IPS-18c (cell line): ENCODE results near the gene PDLIM3.
"Not testable (repeated sequence)": the region's sequence is repeated elsewhere in the genome, so short reads cannot be mapped to it uniquely, and the experiment has no call there.

Experiments used
- H3K4me3 ChIP-seq: 2 replicates; pipeline ENCODE4 v1.7.0; 2013; ENCODE audit warnings: low read depth, mild to moderate bottlenecking, low read length, moderate library complexity; ENCODE audit not compliant: insufficient read depth
- H3K9me3 ChIP-seq: one replicate; pipeline ENCODE4 v1.6.1; 2013; ENCODE audit warnings: mild to moderate bottlenecking, low read length, moderate library complexity; ENCODE audit not compliant: control insufficient read depth, insufficient read depth

Gene PDLIM3

DNA sequence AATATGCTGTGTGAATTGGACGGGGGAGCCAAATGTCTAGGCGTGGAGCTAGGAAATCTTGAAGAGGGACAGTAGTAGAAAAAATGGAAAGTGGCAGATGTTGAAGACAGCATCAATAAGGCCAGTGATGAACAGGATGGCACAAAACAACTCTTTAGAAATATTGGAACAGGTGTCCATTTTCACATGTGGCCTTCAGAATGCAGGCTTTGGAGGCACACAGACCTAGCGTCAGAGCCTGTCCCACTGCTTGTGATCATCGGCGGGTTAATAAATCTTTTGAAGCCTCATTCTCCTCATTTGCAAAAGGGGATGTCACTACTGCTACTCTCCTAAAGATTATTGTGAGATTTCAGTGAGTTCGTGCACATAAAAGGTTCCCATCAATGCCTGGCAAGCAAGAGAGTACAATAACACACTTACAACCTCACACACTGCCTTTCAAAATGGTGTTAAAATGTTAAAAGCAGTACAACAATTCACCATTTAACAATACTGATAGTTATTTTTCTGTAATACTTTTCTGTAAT lies 2.4 kb downstream of the PDLIM3 start:
- H3K4me3 ChIP-seq: no peak overlapping the region
- no peaks in the 10 kb centered on the region for H3K9me3 ChIP-seq

DNA sequence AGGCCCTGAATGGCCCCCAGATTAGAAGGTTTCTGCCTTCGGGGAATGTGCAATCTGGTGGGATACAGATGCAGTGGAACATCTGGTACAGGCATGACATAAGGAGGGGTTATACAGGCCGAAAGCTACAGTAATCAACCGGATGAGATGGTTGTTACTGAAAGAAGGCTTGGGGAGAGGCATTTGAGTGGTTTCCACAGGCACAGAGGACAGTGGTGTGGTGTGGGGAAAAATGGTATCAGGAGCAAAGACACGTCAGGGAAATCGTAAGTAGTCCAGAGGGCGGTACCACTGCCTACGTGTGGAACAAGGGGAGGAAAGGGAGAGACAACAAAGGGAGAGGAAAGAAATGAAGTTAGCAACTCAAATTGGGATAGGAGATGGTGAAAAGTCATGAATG lies 3.0 kb downstream of the PDLIM3 start:
- no peaks in the 10 kb centered on the region for H3K9me3 ChIP-seq
- H3K4me3 ChIP-seq: no peak overlapping the region

DNA sequence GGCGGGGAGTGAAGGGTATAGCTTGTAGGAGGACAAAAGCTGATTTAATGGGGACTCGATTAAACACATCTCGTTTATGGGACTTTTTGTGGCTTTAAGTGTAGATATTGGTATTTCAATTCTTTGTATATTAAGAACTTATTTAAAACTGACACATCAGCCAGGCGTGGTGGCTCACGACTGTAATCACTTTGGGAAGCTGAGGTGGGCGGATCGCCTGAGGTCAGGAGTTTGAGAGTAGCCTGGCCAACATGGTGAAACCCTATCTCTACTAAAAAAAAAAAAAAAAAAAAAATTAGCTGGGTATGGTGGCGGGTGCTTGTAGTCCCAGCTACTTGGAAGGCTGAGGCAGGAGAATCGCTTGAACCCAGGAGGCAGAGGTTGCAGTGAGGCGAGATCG lies 3.7 kb downstream of the PDLIM3 start:
- H3K4me3 ChIP-seq, H3K9me3 ChIP-seq: not testable (repeated sequence)

DNA sequence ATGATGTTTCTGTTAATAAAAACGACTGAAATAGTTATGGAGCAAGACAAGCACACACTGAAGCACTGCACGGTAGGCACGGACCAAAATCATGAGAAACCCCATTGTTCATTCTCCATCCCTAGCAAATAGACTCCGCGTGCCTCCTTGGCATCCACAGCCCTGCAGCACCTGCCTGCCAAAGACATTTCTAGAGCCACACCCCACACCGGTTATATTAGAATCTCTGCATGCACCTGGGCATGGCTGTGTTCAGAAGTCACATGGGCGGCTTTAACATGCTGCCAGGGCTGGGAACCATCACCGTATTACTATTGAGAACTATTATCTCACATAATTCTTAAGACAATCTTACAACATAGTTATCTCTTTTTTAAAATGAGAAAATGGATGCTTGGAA lies 5.9 kb downstream of the PDLIM3 start:
- Histone ChIP-seq H3K9me3 (no peaks in the 10 kb centered on the region), H3K4me3 (no peak overlapping the region)

DNA sequence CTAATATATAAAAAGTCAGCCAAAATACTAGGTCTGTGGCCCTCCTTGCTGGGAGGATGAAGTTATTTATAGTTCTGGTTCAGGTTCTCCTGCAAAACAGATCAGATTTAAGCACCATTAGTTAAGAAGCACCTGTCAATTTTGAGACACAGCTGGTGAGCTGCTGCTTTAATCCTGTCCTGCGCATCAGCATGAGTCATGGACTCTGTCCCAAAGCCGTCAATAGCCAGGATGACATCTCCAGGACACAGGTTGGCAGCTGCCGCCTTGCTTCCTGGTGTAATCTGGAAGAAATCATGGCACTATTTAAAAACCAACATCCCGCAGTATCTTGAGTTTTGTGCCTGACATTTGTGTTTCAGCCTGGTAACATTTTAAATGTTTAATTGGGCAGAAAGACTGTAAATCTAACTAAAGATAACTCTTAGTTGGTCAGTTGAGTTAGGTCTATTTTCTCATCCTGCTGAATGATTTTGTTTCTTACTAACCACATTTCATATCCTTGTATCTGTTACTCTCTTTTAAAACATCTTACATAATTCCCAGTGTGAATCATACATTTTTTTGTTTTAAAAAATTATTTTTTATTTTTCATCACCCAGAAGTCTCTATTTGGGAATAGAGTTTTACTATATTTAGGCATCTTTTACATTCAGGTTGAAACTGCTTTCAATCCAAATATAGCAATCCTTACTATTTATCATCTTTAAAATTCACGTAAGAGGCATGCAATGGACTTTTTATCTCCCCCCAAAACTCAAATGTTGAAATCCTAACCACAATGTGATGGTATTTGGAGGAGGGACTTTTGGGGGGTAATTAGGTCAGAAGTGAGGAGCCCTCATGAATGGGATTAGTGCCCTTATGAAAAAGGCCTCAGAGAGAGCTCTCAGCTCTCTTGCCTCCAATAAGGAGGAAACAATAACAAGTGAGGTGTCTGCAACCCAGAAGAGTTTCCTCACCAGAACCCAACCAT lies 10.1 kb downstream of the PDLIM3 start:
- Histone ChIP-seq H3K9me3 (no peaks in the 10 kb centered on the region), H3K4me3 (no peak overlapping the region)

DNA sequence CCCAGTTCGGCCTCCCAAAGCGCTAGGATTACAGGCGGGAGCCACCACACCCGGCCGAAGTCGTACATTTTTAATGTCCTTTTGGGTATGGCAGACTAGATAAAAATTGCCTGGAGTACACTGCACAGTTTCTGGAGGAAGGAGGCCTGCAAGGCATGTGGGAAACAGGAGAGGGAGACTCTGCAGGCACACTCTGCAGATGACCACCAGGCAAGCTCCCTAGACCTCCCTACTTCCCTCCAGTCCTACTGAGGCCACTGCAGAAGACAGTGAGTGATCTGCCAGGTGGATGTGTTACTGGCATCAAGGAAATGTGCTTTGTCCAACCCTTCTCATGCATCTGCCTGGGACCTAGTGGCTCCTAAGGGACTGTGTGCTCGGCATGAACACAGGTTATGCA lies 11.4 kb downstream of the PDLIM3 start:
- H3K9me3 ChIP-seq: no peaks in the 10 kb centered on the region
- H3K4me3 ChIP-seq: no peak overlapping the region

DNA sequence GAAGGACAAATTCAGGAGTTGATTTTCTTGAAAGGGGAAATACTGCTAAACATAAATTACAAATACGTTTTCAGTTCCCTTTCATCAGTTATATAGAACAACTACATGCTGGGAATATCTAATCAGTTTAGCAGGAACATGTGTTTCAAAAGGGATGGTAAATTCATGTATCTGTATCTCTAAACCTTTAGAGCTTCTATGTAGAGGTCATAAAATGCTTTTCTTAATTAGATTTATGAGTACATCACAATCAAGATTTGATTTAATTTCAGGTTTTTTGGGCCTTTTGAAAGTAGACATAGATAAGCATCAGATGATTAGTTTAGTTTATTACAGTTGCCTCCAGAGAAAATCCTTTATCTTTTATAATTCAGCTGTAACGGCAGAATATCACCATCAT lies 12.9 kb downstream of the PDLIM3 start:
- no peaks in the 10 kb centered on the region for H3K9me3 ChIP-seq
- no peak overlapping the region for H3K4me3 ChIP-seq

DNA sequence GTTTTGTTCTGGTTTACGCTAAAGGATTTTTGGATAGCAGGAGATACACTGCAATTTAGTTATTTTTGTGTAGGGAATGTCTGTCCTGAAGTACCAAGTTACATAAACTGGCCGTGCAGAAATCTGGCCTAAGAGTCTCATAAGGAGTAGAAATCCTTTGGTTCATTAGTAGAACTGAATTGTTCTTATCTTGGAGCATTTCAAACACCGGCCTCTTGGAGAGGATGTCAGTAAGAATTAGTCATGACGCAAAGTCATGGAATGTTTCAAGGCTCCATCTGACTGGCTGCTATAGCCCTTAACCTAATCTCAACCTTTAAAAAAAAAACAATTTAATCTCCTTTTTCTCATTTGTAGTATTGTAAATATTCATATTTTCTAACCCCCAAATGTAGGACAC lies 15.2 kb downstream of the PDLIM3 start:
- H3K4me3 ChIP-seq: no peak overlapping the region
- no peaks in the 10 kb centered on the region for H3K9me3 ChIP-seq

DNA sequence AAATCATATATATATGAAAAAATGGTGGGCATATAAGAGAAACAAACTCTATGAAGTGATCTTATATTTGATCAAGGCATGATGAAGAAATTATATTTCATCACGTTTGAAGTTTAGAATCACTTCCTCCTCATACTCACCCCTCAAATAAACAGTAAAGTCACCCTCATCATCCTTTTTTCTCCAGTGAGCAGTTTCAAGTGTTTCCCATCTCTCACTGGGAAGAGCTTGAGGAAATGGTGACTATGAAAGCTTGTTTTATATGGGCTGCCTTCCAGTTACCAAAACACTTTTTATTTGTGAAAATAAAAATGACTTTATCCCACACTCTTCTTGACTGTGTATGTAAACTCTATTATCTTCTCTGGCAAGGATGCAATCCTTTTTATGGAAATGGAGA lies 16.8 kb downstream of the PDLIM3 start:
- Histone ChIP-seq H3K4me3 (no peak overlapping the region), H3K9me3 (no peaks in the 10 kb centered on the region)

DNA sequence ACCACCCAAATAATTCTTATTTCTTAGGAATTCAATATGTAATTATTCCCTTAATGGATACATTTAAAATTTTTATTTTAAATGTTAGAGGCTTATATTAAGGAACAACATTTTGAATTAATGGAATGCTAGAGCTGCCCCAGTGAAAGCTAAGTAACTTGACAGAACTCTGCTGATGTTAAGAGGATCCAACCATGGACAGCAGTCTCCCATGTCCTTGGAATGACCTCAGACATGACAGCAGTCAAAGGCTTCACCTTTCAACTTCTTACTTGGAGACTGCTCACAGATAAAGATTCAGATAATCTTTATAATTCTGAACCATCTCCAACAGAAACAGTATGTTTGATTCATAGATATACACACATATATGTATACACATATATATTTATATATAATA lies 17.2 kb downstream of the PDLIM3 start:
- Histone ChIP-seq H3K4me3 (no peak overlapping the region), H3K9me3 (no peaks in the 10 kb centered on the region)

DNA sequence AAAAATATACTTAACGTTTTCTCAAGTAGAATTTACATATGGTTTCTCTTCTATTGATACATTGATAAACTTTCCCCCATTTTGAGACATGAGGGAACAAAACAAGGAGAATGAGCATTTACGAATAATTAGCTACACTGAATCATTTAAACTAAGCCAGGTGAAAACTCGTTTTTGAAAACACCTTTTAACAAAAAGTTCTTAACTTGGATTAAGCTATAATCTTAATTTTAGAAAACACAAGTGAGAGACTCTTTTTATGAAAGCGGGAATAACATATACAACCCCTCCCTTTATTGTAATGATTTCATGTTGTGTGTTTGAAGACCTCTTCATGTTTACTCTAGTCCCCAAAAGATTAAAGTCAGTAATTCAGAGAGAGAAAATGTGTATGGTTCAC lies 20.1 kb downstream of the PDLIM3 start:
- H3K9me3 ChIP-seq: no peaks in the 10 kb centered on the region

DNA sequence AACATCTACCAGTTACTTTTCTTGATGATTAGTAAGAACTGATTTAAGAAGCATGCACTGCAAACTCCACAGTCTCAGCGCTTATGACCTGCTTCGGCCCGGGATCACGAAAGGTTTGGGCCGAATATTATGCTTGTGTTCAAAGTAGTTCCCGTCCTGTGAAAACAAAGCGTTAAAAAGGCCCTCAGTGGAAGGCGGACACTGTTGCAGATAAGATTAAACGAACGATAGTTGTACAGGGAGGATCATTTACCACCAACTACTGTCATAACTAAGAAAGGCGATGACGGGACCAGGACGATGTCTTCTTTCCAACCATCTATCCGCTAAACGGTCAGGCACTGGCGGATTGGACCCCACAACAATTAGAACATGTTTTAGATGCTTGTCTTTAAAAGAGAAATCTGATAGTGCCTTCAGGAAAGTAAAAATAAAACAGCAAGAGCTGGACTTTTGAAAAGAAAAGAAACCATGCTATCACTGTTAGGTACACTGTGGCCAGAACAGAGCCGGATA lies 21.1 kb downstream of the PDLIM3 start:
- no peaks in the 10 kb centered on the region for H3K9me3 ChIP-seq
- no peak overlapping the region for H3K4me3 ChIP-seq

More for the DNA sequence above, 20.1 kb downstream of the PDLIM3 start:
- no peak overlapping the region for H3K4me3 ChIP-seq

DNA sequence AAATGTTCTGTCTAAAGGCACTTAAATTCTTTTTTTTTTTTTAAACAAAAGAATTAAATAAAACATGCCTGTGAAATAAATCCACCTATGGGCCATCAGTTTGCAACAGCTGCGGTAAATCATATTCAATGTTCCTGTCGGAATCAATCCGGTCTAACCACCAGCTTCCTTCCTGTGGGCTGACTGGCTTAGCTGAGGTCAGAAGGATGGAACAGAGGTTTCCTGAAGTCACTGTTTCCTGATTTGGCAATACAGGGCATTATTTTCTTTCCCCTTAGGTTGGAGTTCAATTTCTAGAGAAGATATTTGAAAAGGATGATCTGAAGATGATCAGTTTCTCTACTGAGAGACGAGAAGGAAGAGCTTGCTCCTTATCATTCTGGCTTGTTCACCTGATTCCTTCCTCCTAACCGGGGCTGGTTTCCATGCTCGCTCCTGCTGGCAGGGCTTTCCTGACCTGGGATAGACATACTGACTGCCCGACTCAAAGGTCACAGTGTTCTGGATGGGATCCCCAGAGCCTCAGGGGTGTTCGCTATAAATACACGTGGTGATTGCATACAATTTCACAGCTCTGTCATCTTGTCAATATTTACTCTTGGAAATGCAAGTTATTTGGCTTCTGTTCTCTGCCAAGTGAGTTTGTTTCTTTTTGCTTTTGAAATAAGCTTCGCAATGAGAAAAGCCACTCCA lies 21.7 kb downstream of the PDLIM3 start:
- no peaks in the 10 kb centered on the region for H3K9me3 ChIP-seq

DNA sequence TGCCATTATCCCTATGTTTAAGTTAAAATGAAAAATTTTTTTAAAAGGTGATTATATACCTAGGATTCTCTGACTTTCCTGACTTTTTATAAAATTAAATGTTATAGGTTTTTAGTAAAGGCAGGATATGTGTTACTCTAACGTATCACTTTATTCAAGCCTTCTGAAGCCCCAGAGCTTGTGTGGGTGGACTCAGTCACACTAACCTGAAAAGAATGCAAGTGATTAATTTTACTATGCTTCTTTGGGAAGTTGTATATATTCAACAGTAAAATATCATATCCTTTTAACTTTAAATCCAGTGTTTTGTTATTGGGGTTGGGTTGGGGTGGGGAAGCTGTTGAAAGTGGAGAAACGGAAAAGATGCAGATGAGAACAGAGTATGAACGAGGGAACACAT lies 22.8 kb downstream of the PDLIM3 start:
- no peaks in the 10 kb centered on the region for H3K9me3 ChIP-seq
- H3K4me3 ChIP-seq: no peak overlapping the region

More for the DNA sequence above, 21.7 kb downstream of the PDLIM3 start:
- H3K4me3 ChIP-seq: no peak overlapping the region

DNA sequence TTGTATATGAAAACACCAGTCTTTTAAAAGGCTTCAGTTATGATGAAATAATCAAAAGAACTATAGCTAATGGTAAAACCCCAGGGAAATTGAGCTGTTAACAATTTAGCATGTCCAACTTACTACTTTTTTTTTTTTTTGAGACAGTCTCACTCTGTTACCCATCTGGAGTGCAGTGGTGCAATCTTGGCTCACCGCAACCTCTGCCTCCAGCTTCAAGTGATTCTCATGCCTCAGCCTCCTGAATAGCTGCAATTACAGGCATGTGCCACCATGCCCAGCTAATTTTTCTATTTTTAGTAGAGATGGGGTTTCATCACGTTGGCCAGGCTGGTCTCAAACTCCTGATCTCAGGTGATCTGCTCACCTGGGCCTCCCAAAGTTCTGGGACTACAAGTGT lies 24.1 kb downstream of the PDLIM3 start:
- H3K9me3 ChIP-seq, H3K4me3 ChIP-seq: not testable (repeated sequence)

DNA sequence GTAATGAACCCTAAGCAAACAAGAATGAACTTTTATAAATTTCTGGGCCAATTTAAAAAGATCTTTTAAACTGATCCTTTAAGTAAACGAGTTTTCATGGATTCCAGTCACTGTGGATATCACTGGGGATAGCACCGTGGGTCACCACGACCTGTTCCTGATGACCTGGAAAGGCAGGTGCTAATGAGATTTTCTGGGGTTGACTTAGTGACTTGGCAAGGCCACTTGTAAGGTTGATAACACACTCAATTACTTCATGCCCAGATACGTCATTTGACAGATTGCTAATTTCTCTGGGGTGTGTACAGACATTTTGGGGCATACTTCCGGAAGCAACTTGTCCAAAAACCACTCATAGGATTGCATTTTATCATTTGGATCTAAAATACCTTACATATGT lies 24.5 kb downstream of the PDLIM3 start:
- Histone ChIP-seq H3K9me3 (no peaks in the 10 kb centered on the region), H3K4me3 (no peak overlapping the region)

DNA sequence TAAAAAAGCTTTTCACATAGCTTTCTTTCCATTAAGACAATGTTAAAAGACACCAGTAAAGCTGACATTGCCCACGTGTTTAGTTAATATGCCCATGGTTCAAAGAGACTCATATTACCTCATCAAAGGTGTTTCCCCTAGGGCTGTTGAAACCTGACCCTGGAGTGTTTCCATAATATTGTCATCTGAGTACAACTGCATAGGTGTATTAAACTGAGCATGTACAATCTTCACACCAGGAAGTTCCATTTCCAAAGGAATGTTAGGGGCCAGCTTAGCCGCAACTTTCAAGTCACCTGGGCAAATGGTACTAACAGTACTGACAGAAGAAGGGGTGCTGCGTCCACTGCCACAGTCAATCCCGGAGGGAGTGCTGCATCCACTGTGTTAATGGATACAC lies 27.1 kb downstream of the PDLIM3 start:
- no peaks in the 10 kb centered on the region for H3K9me3 ChIP-seq
- H3K4me3 ChIP-seq: no peak overlapping the region

DNA sequence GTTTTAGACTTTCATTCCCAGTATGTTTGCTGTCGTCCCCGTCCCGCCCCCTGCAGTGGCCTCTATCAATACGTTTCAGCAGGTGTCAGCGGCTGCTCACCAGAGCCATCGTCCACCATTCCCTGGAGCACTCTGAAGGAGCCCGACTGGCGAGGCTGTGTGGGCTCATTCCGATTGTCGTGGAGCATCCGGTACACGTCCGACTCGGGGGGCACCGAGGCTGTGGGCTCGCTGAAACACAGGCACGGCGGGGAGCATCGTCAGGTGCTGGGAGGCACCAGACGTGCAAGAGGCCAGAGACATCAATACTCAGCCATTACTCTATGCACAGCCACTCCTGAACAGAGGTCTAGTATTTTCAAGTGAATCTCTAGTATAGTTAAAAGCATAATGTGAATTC lies 28.9 kb downstream of the PDLIM3 start:
- no peak overlapping the region for H3K4me3 ChIP-seq
- H3K9me3 ChIP-seq: no peaks in the 10 kb centered on the region
